DMS153 (cell line): ENCODE measurements around the gene MYO7A.
"Not testable (repeated sequence)": the region's sequence is repeated elsewhere in the genome, so short reads cannot be mapped to it uniquely, and the experiment has no call there.

Experiments
- DNase-seq: peaks from one replicate; lab custom pipeline; 2025; lab: John Stamatoyannopoulos, UW

Gene MYO7A

GRCh38 chr11:77093056-77093891 is 34.8 kb upstream of the MYO7A start:
- no peak for DNase-seq

- no peak for DNase-seq
Observed at GRCh38 chr11:77093987-77094840, 33.8 kb upstream of the MYO7A start.

GRCh38 chr11:77094841-77095365 is 33.1 kb upstream of the MYO7A start:
- DNase-seq: no peak

- DNase-seq: no peak
Observed at GRCh38 chr11:77095551-77096490, 32.2 kb upstream of the MYO7A start.

- DNase-seq: no peak
Observed at GRCh38 chr11:77096591-77097019, 31.4 kb upstream of the MYO7A start.

- DNase-seq: not testable (repeated sequence)
Observed at GRCh38 chr11:77097180-77097579, 30.9 kb upstream of the MYO7A start.

GRCh38 chr11:77100166-77101042 is 27.6 kb upstream of the MYO7A start:
- no peak for DNase-seq

- DNase-seq: no peak
Observed at GRCh38 chr11:77101043-77101537, 27.0 kb upstream of the MYO7A start.

GRCh38 chr11:77102246-77103210 is 25.5 kb upstream of the MYO7A start, which contains the start of gene OMP:
OMP (plus strand) TSS chr11:77102840; CDS start chr11:77102840, 0 bp downstream.
- no peak for DNase-seq

GRCh38 chr11:77103319-77103718 is 24.7 kb upstream of the MYO7A start:
- no peak for DNase-seq

GRCh38 chr11:77104727-77105126 is 23.3 kb upstream of the MYO7A start:
- DNase-seq: no peak

GRCh38 chr11:77106321-77106720 is 21.7 kb upstream of the MYO7A start:
- DNase-seq: no peak

- DNase-seq: no peak
Observed at GRCh38 chr11:77106759-77107158, 21.3 kb upstream of the MYO7A start.

GRCh38 chr11:77107950-77108349 is 20.1 kb upstream of the MYO7A start:
- DNase-seq: no peak

GRCh38 chr11:77108436-77108835 is 19.6 kb upstream of the MYO7A start:
- DNase-seq: no peak

GRCh38 chr11:77109236-77110019 is 18.6 kb upstream of the MYO7A start:
- no peak for DNase-seq

GRCh38 chr11:77110836-77111235 is 17.2 kb upstream of the MYO7A start:
- no peak for DNase-seq

- no peak for DNase-seq
Observed at GRCh38 chr11:77111277-77111676, 16.8 kb upstream of the MYO7A start.
